GM21619 (cell line): ENCODE data around the gene SPAG17.

Source experiments
- ATAC-seq: cut with Tn5 transposase; IDR thresholded peaks from one replicate; pipeline ENCODE4 v1.9.1; 2021; ENCODE audit not compliant: unreplicated experiment

Gene SPAG17

GRCh38 chr1:118185084-118185832 is at the start of gene SPAG17:
Gene SPAG17, minus strand, starts transcription at chr1:118185228. Its CDS starts 71 bp downstream, at chr1:118185157.
- ATAC-seq: no peak

- no peak for ATAC-seq
Observed at GRCh38 chr1:118225471-118225870, 40.4 kb upstream of the SPAG17 start.

DNA sequence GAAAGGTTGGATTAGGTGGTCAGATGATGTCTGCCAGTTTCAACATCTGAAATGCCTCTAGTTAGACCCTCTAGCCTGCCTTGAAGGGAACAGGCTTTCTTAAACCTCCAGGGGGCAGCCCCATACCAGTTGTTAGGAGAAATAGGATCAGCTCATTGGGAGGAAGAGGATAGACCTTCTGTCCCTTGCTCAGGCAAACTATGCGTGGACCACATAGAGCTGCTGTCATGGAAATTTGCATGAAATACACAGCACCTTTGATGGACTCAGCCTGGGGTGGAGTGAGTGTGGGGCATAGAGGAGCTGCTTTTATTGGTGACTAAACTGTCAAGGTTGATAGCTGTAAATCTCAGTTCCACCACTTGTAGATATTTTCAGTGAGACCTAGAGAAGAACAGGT is 38.4 kb upstream of the SPAG17 start:
- ATAC-seq: no peak

DNA sequence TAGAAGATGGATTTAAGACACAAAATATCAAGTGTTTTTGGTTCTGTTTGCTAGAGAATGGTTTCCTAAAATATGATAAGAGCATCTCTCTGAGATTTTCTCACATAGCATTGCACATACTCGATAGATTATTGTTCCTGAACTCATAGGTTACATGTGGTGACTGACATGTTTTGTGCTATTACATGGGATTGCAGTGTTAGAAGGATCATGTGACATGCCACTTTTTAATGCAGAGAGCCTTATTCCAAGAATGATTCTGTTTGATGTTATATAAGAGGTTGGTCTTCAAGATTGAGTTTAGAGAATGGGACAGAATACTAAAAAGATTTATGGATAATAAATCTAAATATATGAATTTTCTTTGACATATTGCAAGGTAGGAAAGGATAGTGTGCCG is 34.4 kb upstream of the SPAG17 start:
- no peak for ATAC-seq

DNA sequence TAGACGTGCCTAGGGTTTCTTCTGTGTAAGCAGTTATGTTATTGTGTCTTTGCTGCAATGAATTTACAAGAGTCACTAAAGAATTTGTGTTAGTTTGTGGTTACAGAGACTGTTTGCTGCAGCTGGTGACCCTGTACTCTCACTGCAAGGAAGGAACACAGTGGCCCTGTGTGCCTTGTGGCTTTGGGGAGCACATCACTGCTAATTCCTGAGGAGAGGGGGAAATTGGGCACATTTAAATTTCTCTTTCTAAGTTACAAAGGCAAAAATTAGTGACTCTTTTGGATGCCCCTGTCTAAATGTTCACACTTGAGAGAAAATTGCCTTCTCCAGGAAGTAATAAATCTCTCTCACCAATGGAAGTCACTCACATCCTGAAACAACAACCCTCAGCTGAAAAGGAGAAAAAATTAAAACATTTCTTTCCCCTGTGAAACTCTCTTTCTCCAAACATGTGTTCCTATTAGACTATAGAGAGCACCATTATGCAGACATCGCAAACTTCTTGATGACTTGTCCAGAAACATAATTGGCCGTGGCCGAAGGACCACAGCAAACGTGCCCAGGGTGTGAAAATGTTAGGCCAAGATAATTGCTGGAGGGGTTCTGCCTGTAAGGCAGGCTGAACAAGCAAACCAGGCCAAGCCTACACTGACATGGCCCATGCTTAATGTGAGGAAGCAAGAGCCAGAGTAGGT is 32.3 kb upstream of the SPAG17 start:
- no peak for ATAC-seq

DNA sequence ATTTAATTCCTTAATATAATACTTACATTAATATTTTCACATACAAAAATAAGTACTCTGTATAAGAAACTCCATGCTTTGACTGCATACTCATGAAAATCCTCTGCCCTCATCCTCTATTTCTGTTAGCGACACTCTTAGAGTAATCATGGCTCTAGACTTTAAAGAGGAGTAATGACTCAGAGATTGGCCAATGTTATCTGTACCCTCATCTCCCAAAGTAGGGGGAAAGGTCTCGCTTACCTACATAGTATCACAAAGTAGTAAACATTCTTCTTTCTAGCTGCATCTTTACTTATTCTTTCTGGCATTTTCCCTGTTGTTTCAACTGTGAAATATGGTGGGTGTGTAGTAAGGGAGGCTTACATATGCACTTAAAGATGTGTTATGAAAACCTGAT is 29.8 kb upstream of the SPAG17 start:
- no peak for ATAC-seq

GRCh38 chr1:118210723-118211110 is 25.7 kb upstream of the SPAG17 start:
- no peak for ATAC-seq

- ATAC-seq: no peak
Observed at GRCh38 chr1:118210051-118210722, 25.2 kb upstream of the SPAG17 start.

DNA sequence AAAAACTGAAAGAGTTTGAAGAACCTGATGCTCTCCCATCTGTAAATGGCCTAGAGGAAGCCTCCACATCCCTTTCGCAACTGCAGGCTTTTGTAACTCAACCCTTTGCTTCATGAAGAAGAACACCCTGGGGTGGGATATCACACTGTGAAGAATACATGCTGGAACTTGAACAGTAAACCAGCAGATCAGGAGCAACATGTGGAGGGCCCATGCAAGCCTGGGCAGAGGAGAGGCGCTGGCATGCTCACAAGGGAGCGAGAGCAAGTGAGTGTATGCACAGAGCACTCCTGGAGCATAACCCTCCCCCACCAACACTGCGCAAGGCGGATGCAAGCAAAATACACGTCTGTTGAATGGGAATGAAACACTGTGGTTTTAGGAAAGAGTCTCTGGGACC is 24.6 kb upstream of the SPAG17 start:
- ATAC-seq: no peak

- ATAC-seq: no peak
Observed at GRCh38 chr1:118206966-118207365, 21.9 kb upstream of the SPAG17 start.

- ATAC-seq: no peak
Observed at GRCh38 chr1:118204648-118205047, 19.6 kb upstream of the SPAG17 start.

DNA sequence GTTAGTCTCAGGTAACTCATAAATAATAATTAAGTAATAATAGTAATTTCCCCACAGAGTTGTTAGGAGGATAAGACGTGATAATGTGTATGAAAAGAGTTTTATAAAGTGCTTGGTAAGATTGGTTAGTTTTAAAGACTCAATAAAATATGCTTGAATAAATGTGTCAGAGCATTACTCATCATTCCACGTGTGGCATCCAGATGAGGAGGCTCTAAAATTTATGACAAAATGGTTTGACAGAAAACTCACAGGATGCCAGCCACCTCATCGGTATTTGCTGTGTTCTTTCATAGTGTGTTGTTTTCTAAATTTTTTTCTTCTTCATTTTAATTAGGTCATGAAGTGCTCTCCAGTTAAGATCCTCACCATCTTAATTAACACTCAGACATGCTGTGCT is 19.1 kb upstream of the SPAG17 start:
- ATAC-seq: no peak

DNA sequence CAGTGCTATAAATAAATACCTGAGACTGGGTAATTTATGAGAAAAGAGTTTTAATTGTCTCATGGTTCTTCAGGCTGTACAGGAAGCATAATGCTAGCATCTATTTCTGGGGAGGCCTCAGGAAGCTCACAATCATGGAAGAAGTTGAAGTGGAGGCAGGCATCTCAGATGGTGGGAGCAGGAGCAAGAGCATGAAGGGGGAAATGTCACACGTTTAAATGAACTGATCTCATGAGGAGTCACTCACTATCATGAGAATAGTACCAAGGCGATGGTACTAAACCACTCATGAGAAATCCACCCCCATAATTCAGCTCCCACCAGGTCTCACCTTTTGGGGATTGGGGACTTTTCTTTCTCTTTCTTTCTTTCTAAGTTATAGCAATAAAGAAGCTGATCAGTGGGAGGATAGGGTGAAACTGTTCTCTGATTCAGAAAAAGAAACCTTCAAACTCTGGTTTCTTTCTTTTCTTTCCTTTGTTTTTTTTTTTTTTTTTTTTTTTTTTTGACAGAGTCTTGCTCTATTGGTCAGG is 17.1 kb upstream of the SPAG17 start:
- ATAC-seq: no peak

GRCh38 chr1:118201524-118201923 is 16.5 kb upstream of the SPAG17 start:
- ATAC-seq: no peak

DNA sequence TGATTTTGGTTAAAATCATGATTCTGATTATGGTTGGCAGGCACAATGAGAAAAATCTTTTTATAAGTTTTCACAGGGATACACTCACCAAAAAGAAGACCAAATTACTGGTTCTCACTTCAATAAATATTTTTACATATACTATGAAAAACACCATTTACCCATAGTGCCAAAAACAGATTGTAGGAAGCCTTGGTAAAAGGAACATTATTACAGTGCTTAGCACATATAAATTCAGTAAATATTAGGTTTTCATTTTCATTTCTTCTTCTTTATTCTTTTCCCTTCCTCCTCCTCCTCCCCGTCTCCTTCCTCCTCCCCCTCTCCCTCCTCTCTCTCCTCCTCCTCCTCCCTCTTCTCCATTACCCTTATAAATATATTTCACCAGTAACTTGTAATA is 15.8 kb upstream of the SPAG17 start:
- ATAC-seq: no peak

GRCh38 chr1:118190561-118190960 is 5.5 kb upstream of the SPAG17 start:
- ATAC-seq: no peak

DNA sequence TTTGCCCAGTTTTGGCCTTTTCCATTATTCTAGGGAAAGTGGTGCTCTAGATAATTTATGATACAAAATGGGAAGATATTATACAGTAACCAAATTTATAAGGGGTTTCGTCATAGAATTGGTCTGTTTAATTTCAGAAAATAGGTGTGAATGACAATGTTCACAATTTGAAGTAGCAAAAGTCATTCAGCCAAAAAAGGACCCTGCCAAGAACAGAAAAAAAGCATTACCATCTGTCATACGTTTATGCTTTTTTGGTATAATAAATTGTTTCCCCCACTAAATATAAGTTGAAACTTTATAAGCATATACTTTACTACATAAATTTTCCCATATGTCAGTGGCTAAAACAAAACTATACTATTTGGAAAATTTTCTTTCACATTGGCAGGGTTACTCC is 4.5 kb upstream of the SPAG17 start:
- no peak for ATAC-seq

DNA sequence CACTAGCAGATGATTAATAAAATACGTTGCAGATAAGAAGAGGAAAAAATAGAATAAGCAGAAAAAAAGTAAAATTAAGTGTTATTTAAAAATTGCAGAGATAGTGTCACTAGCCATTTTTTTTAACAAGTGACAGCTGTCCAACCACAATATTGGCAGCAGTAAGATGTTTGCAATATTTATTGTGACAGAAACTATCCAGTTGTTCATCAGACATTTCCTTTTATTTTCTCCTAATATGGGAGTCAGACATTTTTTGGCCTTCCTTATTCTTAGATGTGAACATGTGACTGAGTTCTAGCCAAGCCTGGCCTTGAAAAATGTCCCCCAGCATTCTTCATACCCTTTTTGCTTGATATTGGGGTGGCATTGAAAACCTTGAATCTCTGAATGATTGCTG is 3.4 kb upstream of the SPAG17 start:
- ATAC-seq: no peak

DNA sequence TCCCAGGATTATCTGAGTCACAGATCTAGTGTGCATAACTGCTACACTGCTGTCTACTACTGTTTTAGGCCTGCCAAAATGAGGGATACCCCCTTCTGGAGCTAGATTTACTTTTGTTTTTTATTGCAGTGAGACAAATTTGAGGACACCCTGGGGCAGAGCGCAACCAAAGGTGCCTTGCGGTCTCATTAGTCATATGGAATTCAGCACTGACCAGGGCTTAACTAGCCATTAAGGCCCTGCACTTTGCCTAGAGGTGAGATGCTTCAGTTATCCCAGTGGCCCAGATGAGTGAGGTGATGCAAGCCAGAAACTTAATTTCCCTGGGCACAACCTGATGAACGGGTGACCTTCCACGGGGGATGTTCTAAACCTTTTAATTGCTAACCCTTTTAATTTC is 998 bp upstream of the SPAG17 start:
- no peak for ATAC-seq

DNA sequence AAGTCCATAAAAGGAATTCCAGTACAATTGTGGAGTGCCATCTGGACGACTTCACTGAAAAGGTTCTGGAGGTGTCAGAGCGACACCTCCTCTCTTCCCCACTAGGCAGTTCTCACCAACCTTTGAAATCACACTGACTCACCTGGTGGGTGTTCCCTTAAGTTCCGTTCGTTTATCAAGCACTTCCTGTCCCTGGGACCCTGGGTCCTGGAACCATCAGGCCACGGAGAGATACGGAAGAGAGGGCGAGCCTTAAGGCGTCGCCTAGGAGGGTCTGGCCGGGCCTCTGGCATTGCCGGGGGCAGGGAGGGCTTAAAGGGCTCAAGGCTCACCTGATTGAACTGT is 317 bp downstream of the SPAG17 start:
- ATAC-seq: no peak

DNA sequence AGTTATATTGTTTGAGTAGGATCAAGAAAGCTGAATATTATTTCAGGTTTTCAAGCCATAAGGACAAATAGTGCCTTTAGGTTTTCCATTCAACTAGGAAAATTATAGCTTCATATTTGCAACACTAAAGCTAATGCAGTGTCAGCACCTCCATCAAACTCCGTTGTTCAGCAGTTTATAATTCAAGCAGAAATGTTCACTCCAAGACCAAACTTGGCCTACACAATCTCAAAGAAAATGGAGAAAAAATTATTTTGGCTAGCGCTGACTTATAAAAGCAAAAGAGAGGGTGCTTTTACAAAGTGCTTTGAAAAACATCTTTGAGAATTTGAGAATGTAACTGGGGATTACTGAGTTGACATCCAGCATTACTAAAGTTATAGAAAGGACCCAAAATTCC is 1.4 kb downstream of the SPAG17 start:
- no peak for ATAC-seq

DNA sequence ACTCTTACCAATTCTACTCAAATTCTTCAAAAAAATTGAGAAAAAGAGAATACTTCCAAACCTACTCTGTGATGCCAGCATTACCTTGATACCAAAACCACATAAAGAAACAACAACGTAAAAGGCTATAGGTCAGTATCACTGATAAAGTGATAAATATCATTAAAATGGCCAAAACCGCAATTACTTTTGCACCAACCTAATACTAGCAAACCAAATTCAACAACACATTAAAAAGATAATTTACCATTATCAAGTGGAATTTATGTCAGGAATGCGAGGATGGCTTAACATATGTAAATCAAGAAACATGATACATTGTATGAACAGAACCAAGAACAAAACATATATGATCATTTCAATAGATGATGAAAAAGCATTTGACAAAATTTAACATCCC is 7.0 kb downstream of the SPAG17 start:
- ATAC-seq: no peak
